Neural cell (in vitro differentiated cells): ENCODE results near the gene SMIM11. TPM values are rescaled to one million over a fixed set of nuclear protein-coding genes. Genes with fewer than 3 reads are reported as not detected.

Experiments
- H2AFZ ChIP-seq: fragments of 200-600, 300-800 bp; sonication (generic), shearing (Covaris generic); 2 replicates; pipeline ENCODE4 v1.6.0; 2014; ENCODE audit warnings: low read depth, mild to moderate bottlenecking, antibody characterized with exemption, low read length, moderate library complexity
- H3F3A ChIP-seq: fragments of 200-600 bp; shearing (Covaris generic); 2 replicates; pipeline ENCODE4 v1.6.1; 2016; ENCODE audit warnings: mild to moderate bottlenecking, moderate library complexity, mixed read lengths, antibody characterized with exemption, low read length; ENCODE audit not compliant: insufficient read depth, poor library complexity, severe bottlenecking
- H3K27ac ChIP-seq: fragments of 200-600, 300-800 bp; sonication (generic), shearing (Covaris generic); 2 replicates; pipeline ENCODE4 v1.5.1; 2014; ENCODE audit warnings: mild to moderate bottlenecking, low read length, moderate library complexity
- H3K27me3 ChIP-seq: fragments of 300-800, 200-600 bp; sonication (generic), shearing (Covaris generic); 2 replicates; pipeline ENCODE4 v1.6.0; 2014; ENCODE audit warnings: mild to moderate bottlenecking, low read depth, low read length, moderate library complexity; ENCODE audit not compliant: insufficient read depth
- H3K36me3 ChIP-seq: fragments of 300-800, 200-600 bp; sonication (generic), shearing (Covaris generic); 2 replicates; pipeline ENCODE4 v1.5.1; 2014; ENCODE audit warnings: mild to moderate bottlenecking, antibody characterized with exemption, low read length, moderate library complexity; ENCODE audit not compliant: insufficient read depth
- H3K4me2 ChIP-seq: fragments of 300-800, 200-600 bp; sonication (generic), shearing (Covaris generic); 2 replicates; pipeline ENCODE4 v1.6.0; 2014; ENCODE audit warnings: mild to moderate bottlenecking, low read length
- H3K4me3 ChIP-seq: fragments of 300-800, 200-600 bp; sonication (generic), shearing (Covaris generic); 2 replicates; pipeline ENCODE4 v1.5.1; 2014; ENCODE audit warnings: mild to moderate bottlenecking, low read length, moderate library complexity
- H3K79me2 ChIP-seq: fragments of 200-600 bp; shearing (Covaris generic); replicated peaks from 2 replicates; pipeline ENCODE4 v1.6.0; 2014; ENCODE audit warnings: mild to moderate bottlenecking, low read length, moderate library complexity; ENCODE audit not compliant: insufficient read depth
- H3K9ac ChIP-seq: fragments of 300-800, 200-600 bp; sonication (generic), shearing (Covaris generic); 2 replicates; pipeline ENCODE4 v1.6.1; 2016; ENCODE audit warnings: mild to moderate bottlenecking, low read length, mixed read lengths
- H3K9me2 ChIP-seq: fragments of 200-600 bp; shearing (Covaris generic); 2 replicates; pipeline ENCODE4 v1.6.1; 2016; ENCODE audit warnings: mild to moderate bottlenecking, low read length, mixed read lengths; ENCODE audit not compliant: insufficient read depth
- H3K9me3 ChIP-seq: fragments of 200-600, 300-800 bp; sonication (generic), shearing (Covaris generic); 2 replicates; pipeline ENCODE4 v1.6.1; 2016; ENCODE audit warnings: mild to moderate bottlenecking, mixed run types, low read length, moderate library complexity, mixed read lengths
- H4K20me1 ChIP-seq: fragments of 200-600 bp; shearing (Covaris generic); 2 replicates; pipeline ENCODE4 v1.6.1; 2016; ENCODE audit warnings: mild to moderate bottlenecking, mixed run types; ENCODE audit not compliant: insufficient read depth
- CTCF ChIP-seq: fragments of 450-650 bp; IDR thresholded peaks from 2 replicates; pipeline ENCODE4 v1.5.1; 2014; ENCODE audit warnings: antibody characterized with exemption, mild to moderate bottlenecking, moderate library complexity; ENCODE audit not compliant: poor library complexity, severe bottlenecking
- EP300 ChIP-seq: fragments of 450-650 bp; conservative IDR thresholded peaks from 2 replicates; pipeline ENCODE4 v1.6.1; 2014; ENCODE audit warnings: antibody characterized with exemption, mild to moderate bottlenecking, moderate library complexity; ENCODE audit not compliant: poor library complexity, severe bottlenecking
- EZH2 ChIP-seq: fragments of 200-600, 300-800 bp; shearing (Covaris generic), sonication (generic); IDR thresholded peaks from 2 replicates; pipeline ENCODE4 v1.6.1; 2014; ENCODE audit warnings: antibody characterized with exemption, low read length, borderline replicate concordance, mild to moderate bottlenecking; ENCODE audit not compliant: insufficient read depth, poor library complexity, severe bottlenecking
- MXI1 ChIP-seq: fragments of 450-650 bp; conservative IDR thresholded peaks from 2 replicates; pipeline ENCODE4 v1.6.1; 2014; ENCODE audit warnings: antibody characterized with exemption, mild to moderate bottlenecking; ENCODE audit not compliant: poor library complexity, severe bottlenecking
- POLR2AphosphoS5 ChIP-seq: IDR thresholded peaks from 2 replicates; pipeline ENCODE4 v1.6.1; 2012
- RAD21 ChIP-seq: fragments of 450-650 bp; conservative IDR thresholded peaks from 2 replicates; pipeline ENCODE4 v1.6.1; 2014; ENCODE audit warnings: antibody characterized with exemption, mild to moderate bottlenecking, moderate library complexity
- REST ChIP-seq: IDR thresholded peaks from 2 replicates; pipeline ENCODE4 v1.6.1; 2012; ENCODE audit warnings: borderline replicate concordance
- SMC3 ChIP-seq: fragments of 450-650 bp; conservative IDR thresholded peaks from 2 replicates; pipeline ENCODE4 v1.6.1; 2014; ENCODE audit warnings: antibody characterized with exemption, mild to moderate bottlenecking, moderate library complexity; ENCODE audit not compliant: poor library complexity
- TAF1 ChIP-seq: IDR thresholded peaks from 2 replicates; pipeline ENCODE4 v1.6.1; 2012; ENCODE audit warnings: low read depth
- polyA plus RNA-seq: library from polyadenylated mRNA; depleted of rRNA; stranded (reverse); fragments of >200 nt; gene quantifications from 2 replicates; pipeline ENCODE4 v1.2.3, GENCODE V29; 2014

The SMIM11 gene
- polyA plus RNA-seq, 1 donor from 2014 or later: 100 TPM

GRCh38 chr21:34363733-34364132 lies 11.6 kb upstream of the SMIM11 start, which contains the start of gene KCNE2:
Gene KCNE2 (plus strand): TSS chr21:34364006. CDS start chr21:34370479, 6,473 bp downstream.
- Histone ChIP-seq H3K9me3 (no peaks in the 10 kb centered on the region), H3K27me3 (no peaks in the 10 kb centered on the region), H3F3A (no peaks in the 10 kb centered on the region), H2AFZ (no peak within 1 kb of the TSS), H3K4me2 (no peak within 1 kb of the TSS), H3K79me2 (no peaks in the 10 kb centered on the region), H3K36me3 (no peaks in the 10 kb centered on the region), H4K20me1 (no peaks in the 10 kb centered on the region), H3K9me2 (no peaks in the 10 kb centered on the region), H3K9ac (no peak within 1 kb of the TSS), H3K4me3 (no peak within 1 kb of the TSS), H3K27ac (no peak within 1 kb of the TSS)
- no peak for TF ChIP-seq TAF1
- TF ChIP-seq MXI1: no peak
- TF ChIP-seq EP300: no peak
- no peak for TF ChIP-seq EZH2
- TF ChIP-seq CTCF: no peak
- no peak for TF ChIP-seq SMC3
- TF ChIP-seq POLR2AphosphoS5: no peak
- no peak for TF ChIP-seq RAD21
- no peak for TF ChIP-seq REST

GRCh38 chr21:34364921-34365320 lies 10.4 kb upstream of the SMIM11 start:
- no peaks in the 10 kb centered on the region for H3F3A ChIP-seq
- no peaks in the 10 kb centered on the region for H3K9me2 ChIP-seq
- no peak overlapping the region for H3K4me2 ChIP-seq
- no peaks in the 10 kb centered on the region for H3K9me3 ChIP-seq
- H3K36me3 ChIP-seq: no peaks in the 10 kb centered on the region
- no peak overlapping the region for H3K9ac ChIP-seq
- H4K20me1 ChIP-seq: no peaks in the 10 kb centered on the region
- H3K27ac ChIP-seq: no peak overlapping the region
- H3K79me2 ChIP-seq: no peaks in the 10 kb centered on the region
- no peak for TF ChIP-seq RAD21
- TF ChIP-seq MXI1: no peak
- no peak for TF ChIP-seq CTCF
- no peak for TF ChIP-seq POLR2AphosphoS5
- TF ChIP-seq TAF1: no peak
- TF ChIP-seq SMC3: no peak
- no peak for TF ChIP-seq EP300
- no peak for TF ChIP-seq EZH2
- TF ChIP-seq REST: no peak
- H3K27me3 ChIP-seq: no peaks in the 10 kb centered on the region
- no peak overlapping the region for H2AFZ ChIP-seq
- no peak overlapping the region for H3K4me3 ChIP-seq
